ENCODE data around the gene ZACN.
A peak's percentile ranks its signal among the peaks of the same experiment; 100 is the strongest.
"Not testable (repeated sequence)": the region's sequence is repeated elsewhere in the genome, so short reads cannot be mapped to it uniquely, and the experiment has no call there.

The ZACN gene

DNA sequence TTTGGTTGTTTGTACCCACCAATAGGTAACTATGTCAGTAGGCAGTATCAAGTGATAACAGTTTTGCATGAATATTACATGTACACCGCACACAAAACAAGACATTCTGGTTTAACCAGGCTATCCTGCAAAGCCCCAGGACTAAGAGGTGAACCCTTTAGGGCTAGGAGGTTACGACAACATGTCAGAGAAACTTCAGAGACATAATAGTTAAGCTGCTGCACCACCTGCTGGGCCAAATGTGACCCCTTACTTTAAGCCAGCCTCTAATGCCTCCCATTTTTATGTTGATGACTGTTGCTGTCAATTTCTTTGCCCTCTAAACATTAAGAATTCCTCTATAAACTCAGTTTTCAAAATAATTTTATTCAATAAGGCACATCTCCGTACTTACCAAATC, 22.1 kb upstream of the ZACN start:
- no peak for TF ChIP-seq CTCF (IDR thresholded peaks at IDR 0.05; ENCODE audit: low read depth, low read length)

GRCh38 chr17:76058264-76058663, 20.7 kb upstream of the ZACN start:
- H3K4me3 ChIP-seq (ENCODE audit: low read depth, low read length) = not testable (repeated sequence)

More for the DNA sequence above, 22.1 kb upstream of the ZACN start:
- no peak overlapping the region for H3K4me3 ChIP-seq (ENCODE audit: low read depth, low read length)

DNA sequence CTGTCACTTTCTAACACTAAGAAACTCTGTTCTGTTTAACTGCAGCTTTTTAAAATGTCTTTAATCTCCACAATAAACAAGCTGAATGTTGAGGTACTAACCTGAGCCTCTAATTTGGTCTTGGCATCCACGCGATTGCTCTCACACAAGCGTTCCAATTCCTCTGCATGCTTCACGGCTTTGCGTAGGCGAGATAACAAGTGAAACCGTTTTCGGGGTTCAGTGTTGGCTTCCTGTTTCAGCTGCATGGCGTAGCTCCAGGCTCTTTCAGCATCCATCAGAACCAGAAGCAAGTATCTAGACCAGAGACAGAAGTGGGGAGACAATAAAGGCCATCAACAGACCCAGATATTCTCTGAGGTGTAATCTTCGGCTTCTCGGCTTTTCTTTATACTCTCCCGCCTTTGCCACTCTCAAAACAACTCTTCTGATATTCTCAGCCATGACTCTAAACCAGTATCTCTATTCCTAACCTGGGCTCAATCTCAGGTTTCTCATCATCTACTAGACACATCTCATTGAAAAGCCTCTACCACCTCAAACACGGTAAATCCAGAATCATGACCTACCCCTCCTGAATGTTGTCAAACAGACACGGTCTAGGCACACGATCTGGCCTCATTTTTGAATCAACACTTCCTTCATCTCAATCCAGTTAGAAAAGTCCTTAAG, 15.0 kb upstream of the ZACN start:
- no peak for TF ChIP-seq CTCF (IDR thresholded peaks at IDR 0.05; ENCODE audit: low read depth, low read length)
- H3K4me3 ChIP-seq (ENCODE audit: low read depth, low read length) = no peak overlapping the region

- no peak for TF ChIP-seq CTCF (IDR thresholded peaks at IDR 0.05; ENCODE audit: low read depth, low read length)
- H3K4me3 ChIP-seq (ENCODE audit: low read depth, low read length) = no peak overlapping the region
Observed at GRCh38 chr17:76065775-76066174, 13.2 kb upstream of the ZACN start.

DNA sequence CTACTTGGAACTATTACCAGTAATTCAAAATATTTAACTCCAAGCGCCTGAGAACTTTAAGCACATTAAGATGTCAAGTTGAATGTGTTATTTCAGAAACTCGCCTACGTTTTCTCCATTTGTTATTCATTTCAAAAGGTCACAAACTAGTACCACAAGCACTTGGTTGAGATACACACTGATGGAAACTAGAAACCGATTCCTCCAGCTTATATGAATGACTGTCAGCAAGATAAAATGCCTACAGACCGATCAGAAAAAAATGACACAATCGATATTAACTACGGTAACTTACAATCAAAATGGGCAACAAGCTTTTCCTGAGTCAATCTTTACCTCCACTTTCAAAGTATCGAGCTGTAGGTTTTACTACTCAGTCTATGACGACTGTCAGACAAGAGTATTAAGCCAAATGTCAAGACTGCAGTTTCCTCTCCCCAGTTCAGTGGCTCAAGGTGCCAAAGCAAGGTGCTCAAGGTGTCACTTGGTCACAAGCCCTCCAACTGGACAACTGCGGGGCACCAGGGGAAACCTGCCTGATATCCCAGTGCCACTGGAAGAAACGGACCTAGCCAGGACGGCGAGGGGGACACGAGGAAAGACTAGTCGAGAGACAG, 7.3 kb upstream of the ZACN start:
- TF ChIP-seq CTCF (IDR thresholded peaks at IDR 0.05; ENCODE audit: low read depth, low read length) = no peak
- peak overlapping the region; percentile 76 for H3K4me3 ChIP-seq (ENCODE audit: low read depth, low read length)

- peak within 1 kb of the TSS; percentile 76 for H3K4me3 ChIP-seq (ENCODE audit: low read depth, low read length)
- no peak for TF ChIP-seq CTCF (IDR thresholded peaks at IDR 0.05; ENCODE audit: low read depth, low read length)
Observed at GRCh38 chr17:76072148-76072858, 6.7 kb upstream of the ZACN start, which contains the start of gene SRP68. Gene SRP68, minus strand, starts transcription at chr17:76072517. Its CDS starts 26 bp downstream, at chr17:76072491.

- no peak within 1 kb of the TSS for H3K4me3 ChIP-seq (ENCODE audit: low read depth, low read length)
Observed at GRCh38 chr17:76074390-76075363, 4.3 kb upstream of the ZACN start, which contains the start of gene GALR2. Gene GALR2, plus strand, starts transcription at chr17:76074781. Its CDS starts 103 bp downstream, at chr17:76074884.

More at GRCh38 chr17:76074390-76075363, 4.3 kb upstream of the ZACN start, which contains the start of gene GALR2:
- TF ChIP-seq CTCF (IDR thresholded peaks at IDR 0.05; ENCODE audit: low read depth, low read length) = no peak
